GM12878 (cell line): ENCODE results near the gene LACRT. TPM values are rescaled to one million over a fixed set of nuclear protein-coding genes. Genes with fewer than 3 reads are reported as not detected.

ENCODE experiments used
- CBX3 ChIP-seq: fragments of 200-600 bp; sonication (generic); IDR thresholded peaks from 2 replicates; pipeline ENCODE4 v1.6.1; 2016; ENCODE audit warnings: low read depth, borderline replicate concordance
- GABPA ChIP-seq: IDR thresholded peaks from 2 replicates; pipeline ENCODE4 v1.6.1; 2014; ENCODE audit warnings: antibody characterized with exemption, low read depth, mild to moderate bottlenecking, inconsistent platforms
- GATAD2B ChIP-seq: fragments of 450-650 bp; conservative IDR thresholded peaks from 2 replicates; pipeline ENCODE4 v1.6.1; 2017; ENCODE audit warnings: low read depth, mild to moderate bottlenecking, moderate library complexity
- IKZF1 ChIP-seq: fragments of 450-650 bp; conservative IDR thresholded peaks from 2 replicates; pipeline ENCODE4 v1.6.1; 2017; ENCODE audit warnings: antibody characterized with exemption, mild to moderate bottlenecking
- MYC ChIP-seq: IDR thresholded peaks from 2 replicates; pipeline ENCODE4 v1.6.1; 2011; ENCODE audit warnings: mild to moderate bottlenecking, low read length, moderate library complexity, inconsistent platforms; ENCODE audit not compliant: insufficient read depth, insufficient replicate concordance, insufficient read length, severe bottlenecking
- WRNIP1 ChIP-seq: IDR thresholded peaks from 2 replicates; pipeline ENCODE4 v1.6.1; 2011; ENCODE audit warnings: low read depth, low read length, improper control_type of control experiment, borderline replicate concordance
- polyA plus RNA-seq, 11 experiments: library from polyadenylated mRNA; depleted of rRNA in 4 of 11; unstranded in 6 of 11; stranded (reverse) in 5 of 11; fragments of >200 nt; fragmentation: Nextera tagmentation in 4 of 11; fragmentation: Illumina TruSeq in 1 of 11; extraction: Ambion mirVana in 4 of 11; extraction: Trizol in 1 of 11; gene quantifications; 1 replicate in 1 of 11; 2 replicates in 10 of 11; pipeline versions ENCODE4 v1.2.1 to v1.2.3, GENCODE V29; 2011 to 2016; ENCODE audit warnings: inconsistent platforms in 2 of 11, missing spikeins in 2 of 11, low read depth in 1 of 11
- total RNA-seq, 4 experiments: library from RNA; depleted of rRNA in 3 of 4; stranded (reverse); fragments of >200 nt in 3 of 4; fragmentation: Illumina TruSeq in 1 of 4; extraction: Trizol in 1 of 4; gene quantifications; 2 replicates each; pipeline versions ENCODE4 v1.2.1 to v1.2.3, GENCODE V29; 2013 to 2021
- TF ChIP-seq, protein P1 (sequence below): fragments of 450-650 bp; formaldehyde crosslinking; IDR thresholded peaks from 2 replicates; pipeline ENCODE4 v1.5.0; 2022; ENCODE audit warnings: mild to moderate bottlenecking, missing genetic modification characterization
- TF ChIP-seq, protein P2 (sequence below): IDR thresholded peaks from 2 replicates; pipeline ENCODE4 v1.6.1; 2012; ENCODE audit warnings: low read depth, low read length, improper control_type of control experiment
- TF ChIP-seq, protein P3 (sequence below): fragments of 450-650 bp; IDR thresholded peaks from 2 replicates; pipeline ENCODE4 v1.6.1; 2018; ENCODE audit warnings: mild to moderate bottlenecking, low read depth, moderate library complexity; ENCODE audit not compliant: partially characterized antibody

Gene LACRT
- total and polyA plus RNA-seq, 10 of the 15 experiments (the other 5 are each of a cell fraction or from before 2014, with no cell fraction given), result not detected

DNA sequence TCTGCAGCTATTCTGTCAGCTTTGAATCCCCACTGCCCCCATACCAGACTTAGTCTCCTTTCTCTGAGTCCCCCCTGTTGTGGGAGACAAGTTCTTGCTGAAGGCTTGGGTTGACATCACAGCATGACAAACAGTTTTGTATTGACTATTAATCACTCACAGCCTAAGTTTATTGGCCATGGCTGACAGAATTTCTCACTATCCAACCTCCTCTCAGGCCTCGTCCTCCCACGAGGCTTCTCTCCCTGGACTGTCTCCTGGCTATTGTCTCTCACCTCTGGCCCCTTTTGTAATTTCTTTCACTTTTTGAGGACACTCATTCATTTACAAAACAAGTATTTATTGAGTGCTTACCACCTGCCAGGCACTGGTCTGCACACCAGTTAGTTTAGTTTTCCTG is 48.7 kb upstream of the LACRT start (continued):
- TF ChIP-seq, protein P1, sequence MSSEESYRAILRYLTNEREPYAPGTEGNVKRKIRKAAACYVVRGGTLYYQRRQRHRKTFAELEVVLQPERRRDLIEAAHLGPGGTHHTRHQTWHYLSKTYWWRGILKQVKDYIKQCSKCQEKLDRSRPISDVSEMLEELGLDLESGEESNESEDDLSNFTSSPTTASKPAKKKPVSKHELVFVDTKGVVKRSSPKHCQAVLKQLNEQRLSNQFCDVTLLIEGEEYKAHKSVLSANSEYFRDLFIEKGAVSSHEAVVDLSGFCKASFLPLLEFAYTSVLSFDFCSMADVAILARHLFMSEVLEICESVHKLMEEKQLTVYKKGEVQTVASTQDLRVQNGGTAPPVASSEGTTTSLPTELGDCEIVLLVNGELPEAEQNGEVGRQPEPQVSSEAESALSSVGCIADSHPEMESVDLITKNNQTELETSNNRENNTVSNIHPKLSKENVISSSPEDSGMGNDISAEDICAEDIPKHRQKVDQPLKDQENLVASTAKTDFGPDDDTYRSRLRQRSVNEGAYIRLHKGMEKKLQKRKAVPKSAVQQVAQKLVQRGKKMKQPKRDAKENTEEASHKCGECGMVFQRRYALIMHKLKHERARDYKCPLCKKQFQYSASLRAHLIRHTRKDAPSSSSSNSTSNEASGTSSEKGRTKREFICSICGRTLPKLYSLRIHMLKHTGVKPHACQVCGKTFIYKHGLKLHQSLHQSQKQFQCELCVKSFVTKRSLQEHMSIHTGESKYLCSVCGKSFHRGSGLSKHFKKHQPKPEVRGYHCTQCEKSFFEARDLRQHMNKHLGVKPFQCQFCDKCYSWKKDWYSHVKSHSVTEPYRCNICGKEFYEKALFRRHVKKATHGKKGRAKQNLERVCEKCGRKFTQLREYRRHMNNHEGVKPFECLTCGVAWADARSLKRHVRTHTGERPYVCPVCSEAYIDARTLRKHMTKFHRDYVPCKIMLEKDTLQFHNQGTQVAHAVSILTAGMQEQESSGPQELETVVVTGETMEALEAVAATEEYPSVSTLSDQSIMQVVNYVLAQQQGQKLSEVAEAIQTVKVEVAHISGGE (CRISPR knock-in tag), result no peak
- TF ChIP-seq, protein P2, sequence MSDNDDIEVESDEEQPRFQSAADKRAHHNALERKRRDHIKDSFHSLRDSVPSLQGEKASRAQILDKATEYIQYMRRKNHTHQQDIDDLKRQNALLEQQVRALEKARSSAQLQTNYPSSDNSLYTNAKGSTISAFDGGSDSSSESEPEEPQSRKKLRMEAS, result no peak
- TF ChIP-seq CBX3 (no peak), GABPA (no peak), GATAD2B (no peak), IKZF1 (no peak), WRNIP1 (no peak), MYC (no peak)
- TF ChIP-seq, protein P3, sequence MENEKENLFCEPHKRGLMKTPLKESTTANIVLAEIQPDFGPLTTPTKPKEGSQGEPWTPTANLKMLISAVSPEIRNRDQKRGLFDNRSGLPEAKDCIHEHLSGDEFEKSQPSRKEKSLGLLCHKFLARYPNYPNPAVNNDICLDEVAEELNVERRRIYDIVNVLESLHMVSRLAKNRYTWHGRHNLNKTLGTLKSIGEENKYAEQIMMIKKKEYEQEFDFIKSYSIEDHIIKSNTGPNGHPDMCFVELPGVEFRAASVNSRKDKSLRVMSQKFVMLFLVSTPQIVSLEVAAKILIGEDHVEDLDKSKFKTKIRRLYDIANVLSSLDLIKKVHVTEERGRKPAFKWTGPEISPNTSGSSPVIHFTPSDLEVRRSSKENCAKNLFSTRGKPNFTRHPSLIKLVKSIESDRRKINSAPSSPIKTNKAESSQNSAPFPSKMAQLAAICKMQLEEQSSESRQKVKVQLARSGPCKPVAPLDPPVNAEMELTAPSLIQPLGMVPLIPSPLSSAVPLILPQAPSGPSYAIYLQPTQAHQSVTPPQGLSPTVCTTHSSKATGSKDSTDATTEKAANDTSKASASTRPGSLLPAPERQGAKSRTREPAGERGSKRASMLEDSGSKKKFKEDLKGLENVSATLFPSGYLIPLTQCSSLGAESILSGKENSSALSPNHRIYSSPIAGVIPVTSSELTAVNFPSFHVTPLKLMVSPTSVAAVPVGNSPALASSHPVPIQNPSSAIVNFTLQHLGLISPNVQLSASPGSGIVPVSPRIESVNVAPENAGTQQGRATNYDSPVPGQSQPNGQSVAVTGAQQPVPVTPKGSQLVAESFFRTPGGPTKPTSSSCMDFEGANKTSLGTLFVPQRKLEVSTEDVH, result no peak
